Stimulated activated CD8-positive, alpha-beta memory T cell treated with anti-CD3 and anti-CD28 coated beads, Interleukin-15, amount 100 ng/mL, for 48 hours (primary cell): ENCODE data around the gene POU3F1.

Experiments used
- DNase-seq, 2 donors: peaks; one replicate each; pipeline ENCODE4 v3.0.0-alpha.2; 2020; ENCODE audit warnings: low read depth in 2 of 2

POU3F1 gene

DNA sequence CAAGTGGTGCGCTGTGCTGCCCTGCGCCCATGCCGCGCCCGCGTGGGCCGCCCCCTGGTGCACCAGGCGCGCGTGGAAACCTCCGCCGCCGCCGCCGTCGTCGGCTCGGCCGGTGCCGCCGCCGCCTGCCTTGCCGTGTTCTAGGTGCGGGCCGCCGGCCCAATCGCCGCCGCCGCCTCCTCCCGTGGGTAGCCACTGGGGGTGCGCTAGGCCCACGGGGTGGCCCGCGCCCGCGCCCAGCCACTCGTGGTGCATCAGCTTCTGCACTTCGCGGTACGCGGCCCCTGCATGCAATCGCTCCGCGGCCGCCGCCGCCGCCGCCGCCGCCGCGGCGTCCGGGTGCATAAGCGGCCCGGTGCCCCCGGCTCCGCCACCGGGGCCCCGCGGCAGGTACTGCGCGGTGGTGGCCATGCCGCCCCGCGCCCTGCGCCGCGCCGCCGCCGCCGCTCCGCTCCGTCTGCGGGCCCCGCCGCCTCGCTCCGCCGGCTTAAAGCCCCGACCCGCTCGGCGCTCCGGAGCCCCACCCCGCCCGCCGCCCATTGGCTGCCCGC is at the start of gene POU3F1:
Gene POU3F1 (minus strand): TSS at position 461 of the 551 bp plus-strand sequence. CDS start 50 bp downstream, at position 411.
- no peak for DNase-seq

DNA sequence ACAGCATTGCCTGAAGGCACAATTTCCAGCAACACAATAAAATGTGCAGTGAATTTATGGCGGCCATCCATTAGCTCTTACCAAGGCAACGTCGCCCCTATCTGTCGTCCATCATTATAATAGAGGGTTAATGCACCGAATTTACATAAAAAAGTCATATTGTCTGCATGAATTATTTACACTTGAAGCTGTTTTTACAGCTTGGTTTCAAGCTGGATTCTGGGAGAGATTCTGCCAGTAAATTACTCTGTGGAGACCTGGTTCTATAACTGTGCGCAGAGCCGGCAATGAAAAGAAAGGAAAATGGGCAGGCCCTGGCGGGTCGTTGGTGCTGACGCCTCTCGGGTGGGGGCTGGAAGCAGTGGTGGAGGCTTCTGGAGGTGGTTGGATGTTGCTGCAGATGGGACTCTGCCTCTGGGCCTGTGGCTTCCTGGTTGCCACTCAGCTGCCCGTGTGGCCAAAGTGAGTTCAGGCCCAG is 48.9 kb upstream of the POU3F1 start:
- no peak for DNase-seq

DNA sequence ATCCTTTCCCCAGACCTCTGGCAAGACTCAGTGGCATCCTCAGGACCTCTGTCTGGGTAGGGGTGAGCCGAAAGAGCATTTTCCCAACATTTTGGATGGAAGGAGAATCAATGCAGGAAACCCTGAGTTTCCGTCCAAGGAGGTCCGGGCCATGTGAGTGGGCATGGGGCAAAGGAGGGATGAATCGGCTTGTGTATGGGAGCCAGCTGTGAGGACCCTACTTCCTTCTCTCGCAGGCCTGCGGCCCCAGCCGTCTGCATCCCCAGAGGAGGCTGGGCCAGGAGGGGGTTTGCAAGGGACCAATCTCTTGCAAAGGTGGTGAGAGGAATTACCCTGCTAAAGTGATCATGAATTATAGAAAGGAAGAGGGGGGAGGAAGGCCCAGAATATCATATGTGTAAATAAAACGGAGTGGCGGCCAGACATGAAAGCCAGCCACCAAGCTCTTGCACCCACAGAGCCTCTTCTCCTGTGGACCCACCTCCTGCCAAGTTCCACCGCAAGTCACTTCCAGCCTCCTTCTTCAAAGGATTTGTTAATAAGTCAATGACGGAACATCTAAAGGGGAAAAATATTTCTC is 48.2 kb upstream of the POU3F1 start:
- no peak for DNase-seq

DNA sequence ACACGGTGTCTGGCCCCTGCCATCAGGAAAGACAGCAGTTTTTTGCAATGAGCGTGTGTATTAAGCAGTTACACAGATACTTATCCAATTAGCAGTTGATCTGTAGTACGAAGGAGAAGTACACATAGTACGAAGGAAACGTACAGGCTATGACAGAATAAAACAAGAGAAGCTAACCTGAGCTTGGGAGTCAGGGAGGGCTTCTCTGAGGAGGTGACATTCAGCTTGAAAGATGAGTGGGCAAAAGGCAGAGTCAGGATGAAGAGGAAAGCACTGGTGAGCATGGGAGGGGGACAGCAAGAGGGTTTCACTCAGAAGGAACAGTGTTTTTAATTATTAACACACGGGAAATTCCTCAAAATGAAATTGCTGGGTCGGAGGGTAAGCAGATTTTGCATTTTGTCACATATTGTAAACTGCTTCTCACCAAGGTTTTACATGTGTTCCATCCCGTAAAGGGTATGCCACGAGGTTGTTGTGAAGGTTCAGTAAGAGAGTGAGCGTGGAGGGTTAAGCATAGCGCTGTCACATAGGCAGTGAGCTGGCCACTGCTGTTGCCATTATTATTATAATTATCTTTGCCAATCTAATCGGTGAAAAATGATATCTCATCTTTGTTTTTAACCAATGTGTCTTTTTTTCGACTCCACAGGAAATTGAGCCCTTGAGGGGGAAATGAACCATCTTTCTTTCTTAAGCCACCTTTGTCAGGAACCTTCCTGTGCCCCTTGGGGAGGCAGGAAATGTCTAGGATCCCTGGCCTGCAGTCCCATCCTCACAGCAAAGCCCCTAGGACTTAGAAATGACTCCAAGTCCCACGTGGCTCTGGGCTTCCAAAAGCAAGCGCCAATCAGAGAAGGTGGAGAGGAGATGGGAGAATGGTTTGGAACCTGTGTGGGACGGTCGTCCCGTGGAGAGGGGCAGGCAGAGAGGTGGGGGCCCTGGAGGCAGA is 47.3 kb upstream of the POU3F1 start:
- DNase-seq, result no peak

DNA sequence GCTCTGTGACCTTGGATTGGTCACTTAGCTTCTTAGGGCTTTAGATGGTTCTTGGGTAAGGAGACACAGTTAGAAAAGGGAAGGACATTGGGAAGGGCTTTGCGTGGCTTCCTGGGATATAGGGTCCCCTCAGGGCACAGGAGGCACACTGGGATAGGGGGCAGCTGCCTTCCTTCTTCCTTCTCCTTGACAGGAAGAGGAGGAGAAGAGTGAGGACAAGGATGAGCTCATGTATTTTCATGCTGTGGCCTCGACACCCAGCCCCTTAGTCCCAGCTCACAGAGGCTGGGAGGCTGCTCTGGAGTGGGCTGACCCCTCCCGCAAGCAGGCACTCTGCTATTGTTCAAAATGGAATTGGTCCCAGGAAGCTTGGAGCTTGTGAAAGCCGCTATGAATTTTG is 45.7 kb upstream of the POU3F1 start:
- DNase-seq, result no peak

DNA sequence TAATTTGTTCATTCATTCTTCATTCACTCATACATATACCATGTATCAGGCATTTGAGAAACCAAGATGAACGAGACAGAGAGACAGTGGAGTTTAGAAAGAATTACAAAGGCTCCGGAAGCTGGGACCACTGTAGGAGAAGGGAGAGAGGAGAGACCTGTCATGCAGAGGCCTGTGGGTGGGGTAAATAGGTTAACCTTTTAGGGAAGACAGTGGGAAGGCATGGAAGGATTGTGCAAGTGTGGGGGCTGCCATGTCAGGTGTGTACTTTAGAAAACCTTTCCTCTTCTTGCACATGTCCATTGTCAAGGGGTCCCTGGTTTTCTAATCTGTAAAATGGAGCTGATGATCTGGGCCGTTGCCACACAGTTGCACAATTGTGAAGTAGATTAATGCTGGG is 44.2 kb upstream of the POU3F1 start:
- no peak for DNase-seq

DNA sequence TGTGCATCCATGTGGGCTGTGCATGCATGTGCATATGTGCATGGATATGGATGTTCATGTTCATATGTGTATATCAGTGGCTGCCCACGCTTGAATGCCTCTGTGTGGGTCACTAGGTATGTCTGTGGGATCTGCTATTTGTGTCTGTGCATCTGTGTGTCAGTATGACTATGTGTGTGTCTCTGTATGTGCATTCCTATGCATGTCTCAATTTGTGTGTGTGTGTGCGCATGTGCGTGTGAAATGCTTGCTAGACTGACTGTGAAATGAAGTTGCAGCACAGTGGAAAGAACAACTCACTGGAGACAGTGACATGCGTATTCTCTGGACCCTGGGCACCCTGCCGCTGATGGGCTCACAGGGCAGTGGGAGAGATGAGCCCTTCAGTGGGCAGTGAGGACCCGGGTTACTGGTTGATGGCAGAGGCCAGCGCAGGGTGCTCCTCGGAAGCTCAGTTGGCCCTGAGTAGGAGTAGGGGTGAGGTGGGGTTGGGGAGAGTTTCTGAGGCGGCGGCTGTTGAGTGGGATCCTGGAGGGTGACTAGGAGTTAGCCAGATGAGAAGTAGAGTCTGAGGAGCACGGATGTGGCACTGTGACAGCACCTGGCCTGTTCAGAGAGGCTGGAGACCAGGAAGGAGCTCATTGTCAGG is 43.2 kb upstream of the POU3F1 start:
- no peak for DNase-seq

DNA sequence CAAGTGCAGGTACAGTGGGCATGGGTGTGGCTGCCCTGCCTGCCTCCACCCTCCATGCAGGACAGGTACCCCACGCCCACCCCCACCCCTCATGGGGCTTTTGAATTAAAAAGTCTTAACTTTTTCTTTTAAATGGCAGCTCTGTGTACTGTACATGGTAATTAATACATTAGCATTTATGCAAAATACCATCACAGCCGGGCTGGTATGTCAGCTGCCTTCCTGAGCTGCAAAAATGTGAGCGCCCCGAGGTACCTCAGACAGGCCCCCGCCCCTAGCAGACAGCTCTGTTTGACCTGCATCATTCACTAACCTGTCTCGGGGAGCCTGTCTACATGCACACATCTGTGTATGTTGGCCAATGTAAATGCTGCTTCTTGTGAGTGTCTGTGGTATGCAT is 42.2 kb upstream of the POU3F1 start:
- no peak for DNase-seq

DNA sequence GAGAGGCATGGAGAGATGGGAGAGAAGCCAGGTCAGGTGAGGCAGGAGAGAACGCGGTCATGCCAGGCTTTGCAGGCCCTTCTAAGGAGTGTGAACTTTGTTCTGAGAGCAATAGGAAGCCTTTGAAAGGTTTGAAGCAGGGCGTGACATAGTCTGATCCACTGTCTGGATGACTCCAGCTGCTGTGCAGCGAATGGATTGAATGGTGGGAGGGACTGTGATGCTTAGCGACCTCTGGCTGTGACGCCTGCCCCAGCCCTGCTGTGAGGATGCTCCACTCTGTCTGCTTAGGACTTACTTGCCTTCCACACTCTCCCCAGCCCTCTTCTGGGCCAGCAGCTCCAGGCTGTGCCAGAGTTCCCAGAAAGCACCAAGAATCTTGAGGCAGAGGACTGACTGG is 41.8 kb upstream of the POU3F1 start:
- DNase-seq, result no peak

DNA sequence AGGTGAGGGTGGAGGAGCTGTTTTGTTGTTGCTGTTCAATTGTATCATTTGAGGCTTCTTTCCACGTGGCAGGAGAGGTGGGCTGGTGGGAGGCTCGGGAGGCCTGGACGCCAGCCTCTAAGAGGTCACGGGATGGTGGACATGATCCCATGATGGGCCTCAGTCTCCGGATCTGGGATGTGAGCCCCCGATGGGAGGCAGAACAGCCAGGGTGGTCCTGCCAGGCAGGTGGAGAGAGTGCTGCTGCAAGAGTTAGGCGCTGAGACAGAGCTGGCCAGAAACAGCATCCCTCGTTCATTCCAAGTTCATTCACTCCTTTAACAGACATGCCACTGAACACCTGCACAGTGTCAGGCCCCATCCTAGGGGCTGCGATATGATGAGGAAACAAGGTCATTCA is 41.1 kb upstream of the POU3F1 start:
- no peak for DNase-seq

DNA sequence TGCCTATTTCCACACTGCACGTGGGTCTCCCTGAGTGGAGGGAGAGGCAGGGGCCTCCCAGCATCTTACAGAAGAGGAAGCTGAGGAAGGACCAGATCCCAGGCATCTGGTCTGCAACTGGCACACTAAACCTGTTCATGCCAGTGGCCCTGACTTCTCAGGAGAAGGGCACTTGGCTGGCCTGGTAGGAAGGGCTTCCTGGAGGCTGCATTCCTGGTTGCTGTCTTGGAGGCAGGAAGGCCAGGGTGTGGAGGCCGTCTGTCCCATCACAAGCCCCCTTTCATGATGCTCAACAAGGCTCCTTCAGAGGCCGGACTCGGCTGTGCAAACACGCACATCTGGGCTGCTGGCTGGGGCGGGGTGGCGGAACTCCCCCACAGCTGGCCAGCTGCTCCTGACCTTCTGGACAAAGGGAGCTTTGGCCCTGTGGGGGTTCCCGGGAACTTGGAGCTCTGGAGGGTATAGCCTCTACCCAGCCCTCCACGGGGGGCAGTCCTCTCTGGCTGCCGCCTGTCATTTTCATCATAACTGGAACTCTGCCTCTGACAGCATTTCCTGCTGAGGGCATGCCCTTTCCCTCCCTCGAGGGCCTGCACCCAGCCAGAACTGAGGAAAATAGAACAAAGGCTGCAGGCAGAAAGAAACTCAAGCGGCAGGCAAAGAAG is 39.2 kb upstream of the POU3F1 start:
- DNase-seq, result no peak

DNA sequence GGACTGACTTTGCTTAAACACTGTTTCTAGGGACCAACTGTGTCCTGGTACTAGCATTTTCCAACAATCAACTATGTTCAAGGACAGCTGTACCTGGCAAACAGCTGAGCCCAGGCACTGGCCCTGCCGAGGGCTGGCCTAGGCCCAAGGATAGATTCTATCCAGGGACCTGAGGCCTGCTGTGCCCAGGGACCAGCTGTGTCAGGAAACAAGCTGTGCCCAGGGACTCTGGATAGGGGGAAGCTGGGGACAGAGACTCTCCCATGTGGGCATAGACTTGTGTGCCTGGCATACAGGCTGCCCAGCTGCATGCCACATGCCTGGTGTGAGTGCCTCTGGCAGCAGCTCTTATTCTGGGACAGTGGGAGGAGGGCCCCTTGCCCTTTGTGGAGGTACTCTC is 38.1 kb upstream of the POU3F1 start:
- no peak for DNase-seq

DNA sequence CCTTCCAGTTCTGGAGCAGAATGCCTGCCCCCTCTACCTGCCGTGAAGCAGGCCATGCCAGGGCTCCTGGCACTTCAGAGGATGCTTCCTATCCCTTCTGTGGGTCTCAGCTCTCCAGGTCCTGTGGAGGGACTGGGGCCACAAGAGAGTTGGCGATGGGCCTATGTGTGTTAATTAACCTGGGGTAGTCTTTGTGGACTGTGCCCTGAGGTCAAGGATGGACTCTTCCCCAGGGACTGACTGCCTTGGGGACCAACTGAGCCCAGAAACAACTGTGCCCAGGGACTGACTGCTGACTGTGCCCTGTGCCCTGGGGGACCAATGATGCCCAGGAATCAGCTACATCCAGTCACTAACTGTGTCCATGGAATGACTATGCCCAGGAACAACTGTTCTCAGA is 37.5 kb upstream of the POU3F1 start:
- no peak for DNase-seq

DNA sequence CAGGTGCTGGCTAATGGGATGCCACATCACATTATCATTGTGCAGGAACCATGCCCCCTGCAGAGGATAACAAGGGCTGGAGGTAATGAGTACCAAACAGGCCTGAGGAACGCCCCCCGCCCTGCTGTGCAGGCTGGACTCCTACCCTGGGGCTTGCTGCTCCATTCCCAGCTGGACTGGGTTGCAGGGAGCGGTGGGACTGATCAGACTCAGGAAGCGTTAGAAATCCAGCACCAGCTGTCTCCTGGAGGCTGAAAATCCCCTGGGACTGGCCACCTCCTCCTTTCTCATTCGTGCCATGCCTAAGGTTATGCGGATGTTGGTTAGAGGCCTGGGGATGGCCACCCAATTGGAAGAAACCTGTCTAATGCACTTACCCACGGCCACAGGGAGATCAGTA is 36.9 kb upstream of the POU3F1 start:
- no peak for DNase-seq

DNA sequence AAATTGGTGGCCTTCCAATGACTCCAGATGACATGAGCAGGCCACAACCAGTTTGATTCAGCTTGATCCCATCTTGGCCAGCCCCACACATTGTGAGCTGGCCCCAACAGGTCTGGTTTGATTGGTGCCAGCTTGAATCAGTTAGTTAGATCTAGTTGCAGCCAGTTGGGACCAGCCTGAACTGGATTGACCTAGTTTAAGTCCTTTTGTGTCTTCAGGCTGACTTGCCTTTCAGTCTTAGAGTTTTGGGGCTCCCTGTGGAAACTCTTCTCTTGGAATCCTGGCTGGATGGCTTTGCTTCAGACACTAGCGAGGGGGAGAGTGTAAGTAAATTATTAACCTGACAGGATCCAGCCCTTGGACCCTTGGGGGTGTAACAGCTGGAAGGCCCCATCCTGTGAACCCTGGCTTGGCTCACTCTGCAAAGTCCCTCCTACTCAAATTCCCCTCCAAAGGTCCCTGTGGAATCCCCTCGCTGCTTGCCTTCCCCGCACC is 36.2 kb upstream of the POU3F1 start:
- no peak for DNase-seq

DNA sequence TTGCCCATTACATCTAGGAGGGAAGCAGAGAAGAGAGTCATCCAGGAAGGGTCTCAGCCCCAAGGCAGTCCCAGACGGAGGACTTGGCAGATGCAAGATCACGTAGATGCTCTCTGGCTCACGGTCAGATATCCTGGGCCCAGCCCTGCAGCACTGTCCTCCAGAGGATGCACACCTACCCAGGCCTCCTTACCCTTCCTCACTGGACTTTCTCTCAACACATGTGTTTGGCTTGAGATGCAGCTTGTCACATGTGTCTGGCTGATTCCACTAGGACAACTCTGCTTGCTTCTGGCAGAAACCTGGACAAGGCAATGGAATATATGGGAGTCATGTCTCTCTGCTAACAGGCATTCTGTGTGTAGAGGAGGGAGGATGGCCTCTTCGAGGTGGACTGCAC is 32.4 kb upstream of the POU3F1 start:
- no peak for DNase-seq

DNA sequence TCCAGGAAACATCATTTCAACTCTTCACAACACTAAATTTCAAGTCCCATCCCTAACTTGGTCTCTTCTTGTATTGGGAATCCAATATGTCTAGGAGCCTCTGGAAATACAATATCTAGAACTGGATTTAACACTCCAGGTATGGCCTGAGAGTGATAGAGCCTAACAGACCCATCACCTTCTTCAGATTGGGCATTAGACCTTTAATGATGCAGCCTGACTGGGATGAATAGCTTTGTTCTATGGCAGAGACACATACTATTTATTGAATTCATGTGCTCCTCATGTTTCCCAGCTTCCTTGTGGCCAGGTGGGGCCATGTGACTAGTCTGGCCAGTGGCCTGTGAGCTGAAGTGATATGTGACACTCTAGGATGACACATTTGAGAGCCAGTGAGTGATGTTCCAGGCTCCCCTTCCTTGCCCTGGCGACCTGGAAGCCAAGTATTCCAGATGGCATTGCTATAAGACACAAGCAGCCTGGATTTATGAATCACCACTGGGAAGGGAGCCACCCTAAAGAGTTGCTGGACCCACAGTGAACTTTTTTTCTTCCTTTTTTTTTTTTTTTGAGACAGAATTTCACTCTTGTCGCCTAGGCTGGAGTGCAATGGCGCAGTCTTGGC is 31.0 kb upstream of the POU3F1 start:
- no peak for DNase-seq

DNA sequence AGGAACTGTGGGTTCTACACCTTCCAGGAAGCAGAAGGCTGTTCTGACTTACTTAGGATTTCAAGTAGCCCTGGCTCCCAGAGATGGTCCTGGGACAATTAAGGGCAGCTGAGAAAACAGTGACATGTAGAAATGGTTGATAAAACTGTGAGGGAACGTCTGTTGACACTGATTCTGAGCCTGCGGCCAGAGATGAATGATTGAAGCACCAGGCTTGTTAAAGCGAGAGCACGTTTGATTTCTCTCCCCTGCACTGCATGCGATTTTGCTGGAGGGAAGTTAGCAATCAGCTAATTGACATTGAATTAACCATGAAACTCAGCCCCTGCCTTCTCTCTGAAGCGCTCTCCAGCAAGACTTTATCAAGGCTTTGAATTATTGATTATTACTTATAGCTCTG is 29.9 kb upstream of the POU3F1 start:
- DNase-seq, result no peak

DNA sequence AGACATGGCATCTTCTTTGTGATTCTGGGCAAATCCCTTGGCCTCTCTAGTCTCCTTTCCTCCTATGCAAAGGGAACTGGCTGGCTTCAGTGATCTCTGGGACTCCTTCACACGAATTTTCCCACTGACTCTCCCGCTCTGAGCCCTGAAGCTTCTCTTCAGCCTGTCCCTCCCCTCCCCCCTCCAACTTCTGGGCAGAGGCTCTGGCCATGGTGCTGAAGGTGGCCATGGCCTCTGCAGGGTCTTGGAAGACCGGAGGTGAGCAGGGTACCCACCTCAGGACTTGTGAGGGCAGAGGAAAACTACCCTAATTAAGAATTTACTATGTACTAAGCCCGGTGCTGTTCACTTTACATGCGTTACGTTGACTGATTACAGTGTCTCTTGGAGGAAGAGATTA is 29.4 kb upstream of the POU3F1 start:
- no peak for DNase-seq

DNA sequence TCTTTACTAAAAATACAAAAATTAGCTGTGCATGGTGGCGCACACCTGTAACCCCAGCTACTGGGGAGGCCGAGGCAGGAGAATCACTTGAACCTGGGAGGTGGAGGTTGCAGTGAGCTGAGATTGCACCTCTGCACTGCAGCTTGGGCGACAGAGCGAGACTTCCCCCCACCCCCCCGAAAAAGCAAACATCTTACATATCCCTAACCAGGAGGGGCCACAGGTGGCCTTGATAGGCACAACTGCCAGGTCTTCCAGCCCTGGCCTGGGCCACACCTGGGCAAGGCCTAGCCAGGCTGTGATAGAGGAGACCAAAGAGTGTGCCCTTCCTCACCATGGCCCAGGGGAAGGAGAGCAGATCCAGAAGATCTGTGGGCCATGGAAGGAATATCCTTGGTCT is 28.6 kb upstream of the POU3F1 start:
- no peak for DNase-seq

DNA sequence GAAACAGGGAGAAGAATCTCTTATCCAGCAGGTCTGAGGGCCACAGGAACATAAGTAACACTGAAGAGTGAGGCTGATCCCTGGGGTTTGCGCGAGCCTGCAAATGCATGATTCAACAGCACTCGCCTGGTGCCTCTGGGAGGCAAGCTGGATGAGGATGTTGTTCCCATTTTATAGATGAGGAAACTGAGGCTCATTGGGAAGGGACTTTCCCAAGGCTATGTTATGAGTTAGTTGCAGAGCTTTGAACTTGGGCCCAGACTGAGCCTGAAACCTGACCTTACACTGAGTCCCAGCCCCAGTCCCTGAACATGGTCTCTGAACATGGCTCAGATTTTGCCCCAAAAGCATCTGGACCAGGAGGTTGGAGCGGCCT is 27.7 kb upstream of the POU3F1 start:
- DNase-seq, result no peak
